Neural progenitor cell (in vitro differentiated cells): Measurements from ENCODE around the gene RSPO4. TPM values are rescaled to one million over a fixed set of nuclear protein-coding genes. Genes with fewer than 3 reads are reported as not detected.

Source experiments
- DNase-seq: peaks from one replicate; pipeline ENCODE4 v3.0.0-alpha.2; 2016; ENCODE audit warnings: low spot score
- H2AFZ ChIP-seq: fragments of 200-600 bp; sonication (generic); replicated peaks from 2 replicates; pipeline ENCODE4 v1.6.1; 2016; ENCODE audit warnings: antibody characterized with exemption
- H3F3A ChIP-seq: fragments of 200-600 bp; sonication (generic); 2 replicates; pipeline ENCODE4 v1.6.1; 2016; ENCODE audit warnings: antibody characterized with exemption, low read depth
- H3K27ac ChIP-seq: fragments of 200-600 bp; sonication (generic); 2 replicates; pipeline ENCODE4 v1.5.1; 2016; ENCODE audit warnings: mild to moderate bottlenecking
- H3K27me3 ChIP-seq: fragments of 200-600 bp; sonication (generic); 2 replicates; pipeline ENCODE4 v1.6.1; 2016; ENCODE audit warnings: mild to moderate bottlenecking, moderate library complexity
- H3K36me3 ChIP-seq: fragments of 200-600 bp; sonication (generic); 2 replicates; pipeline ENCODE4 v1.5.1; 2016
- H3K4me1 ChIP-seq: fragments of 200-600 bp; sonication (generic); 2 replicates; pipeline ENCODE4 v1.6.1; 2016; ENCODE audit warnings: mixed run types
- H3K4me2 ChIP-seq: fragments of 200-600 bp; sonication (generic); 2 replicates; pipeline ENCODE4 v1.6.1; 2016
- H3K4me3 ChIP-seq: fragments of 200-600 bp; sonication (generic); 2 replicates; pipeline ENCODE4 v1.5.1; 2016
- H3K79me2 ChIP-seq: fragments of 200-600 bp; sonication (generic); 2 replicates; pipeline ENCODE4 v1.6.1; 2016; ENCODE audit warnings: low read depth
- H3K9ac ChIP-seq: fragments of 200-600 bp; sonication (generic); 2 replicates; pipeline ENCODE4 v1.6.1; 2016
- H3K9me3 ChIP-seq: fragments of 200-600 bp; sonication (generic); 2 replicates; pipeline ENCODE4 v1.5.1; 2016; ENCODE audit warnings: low read depth
- H4K20me1 ChIP-seq: fragments of 200-600 bp; sonication (generic); 2 replicates; pipeline ENCODE4 v1.6.1; 2016; ENCODE audit warnings: low read depth
- H3K27ac Mint-ChIP-seq: 3 replicates; pipeline ENCODE4 v1.8.0; 2021; ENCODE audit warnings: mixed read lengths
- H3K27me3 Mint-ChIP-seq: 2 replicates; pipeline ENCODE4 v1.8.0; 2022; ENCODE audit warnings: low read depth, mild to moderate bottlenecking, inconsistent platforms, moderate library complexity, mixed read lengths; ENCODE audit not compliant: insufficient read depth
- H3K36me3 Mint-ChIP-seq: 3 replicates; pipeline ENCODE4 v1.8.0; 2021; ENCODE audit warnings: mixed read lengths
- H3K4me1 Mint-ChIP-seq: 3 replicates; pipeline ENCODE4 v1.8.0; 2021; ENCODE audit warnings: mixed read lengths
- H3K4me3 Mint-ChIP-seq: 3 replicates; pipeline ENCODE4 v1.8.0; 2021; ENCODE audit warnings: mild to moderate bottlenecking, moderate library complexity, mixed read lengths
- H3K9me3 Mint-ChIP-seq: 3 replicates; pipeline ENCODE4 v1.8.0; 2020; ENCODE audit warnings: mixed read lengths
- CTCF ChIP-seq: fragments of 200-600 bp; sonication (generic); IDR thresholded peaks from 2 replicates; pipeline ENCODE4 v1.5.1; 2017; ENCODE audit warnings: antibody characterized with exemption, mild to moderate bottlenecking
- EZH2 ChIP-seq: fragments of 200-600 bp; sonication (generic); IDR thresholded peaks from 2 replicates; pipeline ENCODE4 v1.6.1; 2017; ENCODE audit warnings: antibody characterized with exemption, mild to moderate bottlenecking, moderate library complexity
- EZH2phosphoT487 ChIP-seq: fragments of 200-600 bp; sonication (generic); IDR thresholded peaks from 2 replicates; pipeline ENCODE4 v1.6.1; 2017; ENCODE audit warnings: antibody characterized with exemption
- total RNA-seq: library from RNA; depleted of rRNA; stranded (reverse); fragments of >200 nt; gene quantifications from 2 replicates; pipeline ENCODE4 v1.2.3, GENCODE V29; 2015; ENCODE audit warnings: low replicate concordance

Gene RSPO4
- total RNA-seq, 1 donor from 2014 or later = 0.26 TPM

- no peaks in the 10 kb centered on the region for H3K9me3 Mint-ChIP-seq
- Histone ChIP-seq H3K4me2 (no peak overlapping the region), H3K9ac (no peak overlapping the region), H3K9me3 (no peaks in the 10 kb centered on the region), H3K4me1 (no peaks in the 10 kb centered on the region), H3F3A (no peaks in the 10 kb centered on the region), H3K27ac (no peak overlapping the region), H4K20me1 (no peaks in the 10 kb centered on the region), H3K27me3 (no peaks in the 10 kb centered on the region), H3K36me3 (no peaks in the 10 kb centered on the region), H3K4me3 (no peak overlapping the region), H2AFZ (no peak overlapping the region), H3K79me2 (no peaks in the 10 kb centered on the region)
- no peak overlapping the region for H3K27ac Mint-ChIP-seq
- TF ChIP-seq EZH2phosphoT487 (no peak), EZH2 (no peak), CTCF (no peak)
- no peak for DNase-seq
- H3K36me3 Mint-ChIP-seq = no peaks in the 10 kb centered on the region
- H3K4me3 Mint-ChIP-seq = no peak overlapping the region
- peaks cover 13% of the 10 kb centered on the region for H3K27me3 Mint-ChIP-seq
- no peaks in the 10 kb centered on the region for H3K4me1 Mint-ChIP-seq
Observed at GRCh38 chr20:972256-972655, 29.9 kb downstream of the RSPO4 start.

GRCh38 chr20:971346-971745, 30.8 kb downstream of the RSPO4 start:
- Mint-ChIP-seq H3K27ac (no peak overlapping the region), H3K4me1 (no peaks in the 10 kb centered on the region), H3K27me3 (peaks cover 11% of the 10 kb centered on the region), H3K9me3 (no peaks in the 10 kb centered on the region), H3K36me3 (no peaks in the 10 kb centered on the region), H3K4me3 (no peak overlapping the region)
- H2AFZ ChIP-seq = no peak overlapping the region
- no peak overlapping the region for H3K27ac ChIP-seq
- no peaks in the 10 kb centered on the region for H3F3A ChIP-seq
- no peaks in the 10 kb centered on the region for H3K27me3 ChIP-seq
- H3K4me2 ChIP-seq = no peak overlapping the region
- H3K9me3 ChIP-seq = no peaks in the 10 kb centered on the region
- H4K20me1 ChIP-seq = no peaks in the 10 kb centered on the region
- TF ChIP-seq EZH2 = no peak
- TF ChIP-seq EZH2phosphoT487 = no peak
- no peak for TF ChIP-seq CTCF
- no peaks in the 10 kb centered on the region for H3K36me3 ChIP-seq
- no peak overlapping the region for H3K9ac ChIP-seq
- no peaks in the 10 kb centered on the region for H3K79me2 ChIP-seq
- DNase-seq = no peak
- H3K4me3 ChIP-seq = no peak overlapping the region
- H3K4me1 ChIP-seq = no peaks in the 10 kb centered on the region

GRCh38 chr20:969868-970267, 32.2 kb downstream of the RSPO4 start:
- H2AFZ ChIP-seq = no peak overlapping the region
- no peaks in the 10 kb centered on the region for H4K20me1 ChIP-seq
- no peaks in the 10 kb centered on the region for H3K4me1 Mint-ChIP-seq
- TF ChIP-seq EZH2 (no peak), CTCF (no peak), EZH2phosphoT487 (no peak)
- DNase-seq = no peak
- no peak overlapping the region for H3K27ac ChIP-seq
- no peaks in the 10 kb centered on the region for H3K9me3 Mint-ChIP-seq
- no peaks in the 10 kb centered on the region for H3K27me3 ChIP-seq
- no peak overlapping the region for H3K4me3 Mint-ChIP-seq
- H3K79me2 ChIP-seq = no peaks in the 10 kb centered on the region
- H3K9me3 ChIP-seq = no peaks in the 10 kb centered on the region
- H3K9ac ChIP-seq = no peak overlapping the region
- no peaks in the 10 kb centered on the region for H3K36me3 ChIP-seq
- peaks cover 6% of the 10 kb centered on the region for H3K27me3 Mint-ChIP-seq
- H3K4me2 ChIP-seq = no peak overlapping the region
- H3K27ac Mint-ChIP-seq = no peak overlapping the region
- no peaks in the 10 kb centered on the region for H3K36me3 Mint-ChIP-seq
- H3K4me3 ChIP-seq = no peak overlapping the region
- H3F3A ChIP-seq = no peaks in the 10 kb centered on the region
- no peaks in the 10 kb centered on the region for H3K4me1 ChIP-seq
